ENCODE results near the gene TLCD3B.

Gene TLCD3B

GRCh38 chr16:30004811-30005242 is 26.2 kb downstream of the TLCD3B start:
- DNase-seq (ENCODE audit: low read depth) = no peak

DNA sequence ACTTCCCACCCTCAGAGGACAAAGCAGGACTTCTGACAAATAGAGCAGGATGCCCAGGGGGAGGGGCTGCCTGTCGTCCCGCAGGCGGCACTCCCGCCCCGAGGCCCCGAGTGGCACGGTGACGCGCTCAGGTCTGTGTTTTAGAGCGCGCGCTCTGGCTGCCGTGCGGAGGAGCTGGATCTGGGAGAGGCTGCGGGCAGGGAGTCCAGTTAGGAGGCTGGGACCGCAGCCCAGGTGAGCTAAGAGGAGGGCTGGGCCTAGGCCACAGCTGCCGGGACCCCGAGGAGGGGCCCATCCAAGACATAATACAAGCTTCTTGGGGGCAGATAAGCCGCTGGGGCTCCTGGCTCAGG is 26.7 kb downstream of the TLCD3B start:
- DNase-seq (ENCODE audit: low read depth) = no peak

- no peak for DNase-seq (ENCODE audit: low read depth)
These were observed 27.2 kb downstream of the TLCD3B start for GRCh38 chr16:30003670-30004423.

GRCh38 chr16:30002614-30003346 is 28.3 kb downstream of the TLCD3B start:
- no peak for DNase-seq (ENCODE audit: low read depth)

DNA sequence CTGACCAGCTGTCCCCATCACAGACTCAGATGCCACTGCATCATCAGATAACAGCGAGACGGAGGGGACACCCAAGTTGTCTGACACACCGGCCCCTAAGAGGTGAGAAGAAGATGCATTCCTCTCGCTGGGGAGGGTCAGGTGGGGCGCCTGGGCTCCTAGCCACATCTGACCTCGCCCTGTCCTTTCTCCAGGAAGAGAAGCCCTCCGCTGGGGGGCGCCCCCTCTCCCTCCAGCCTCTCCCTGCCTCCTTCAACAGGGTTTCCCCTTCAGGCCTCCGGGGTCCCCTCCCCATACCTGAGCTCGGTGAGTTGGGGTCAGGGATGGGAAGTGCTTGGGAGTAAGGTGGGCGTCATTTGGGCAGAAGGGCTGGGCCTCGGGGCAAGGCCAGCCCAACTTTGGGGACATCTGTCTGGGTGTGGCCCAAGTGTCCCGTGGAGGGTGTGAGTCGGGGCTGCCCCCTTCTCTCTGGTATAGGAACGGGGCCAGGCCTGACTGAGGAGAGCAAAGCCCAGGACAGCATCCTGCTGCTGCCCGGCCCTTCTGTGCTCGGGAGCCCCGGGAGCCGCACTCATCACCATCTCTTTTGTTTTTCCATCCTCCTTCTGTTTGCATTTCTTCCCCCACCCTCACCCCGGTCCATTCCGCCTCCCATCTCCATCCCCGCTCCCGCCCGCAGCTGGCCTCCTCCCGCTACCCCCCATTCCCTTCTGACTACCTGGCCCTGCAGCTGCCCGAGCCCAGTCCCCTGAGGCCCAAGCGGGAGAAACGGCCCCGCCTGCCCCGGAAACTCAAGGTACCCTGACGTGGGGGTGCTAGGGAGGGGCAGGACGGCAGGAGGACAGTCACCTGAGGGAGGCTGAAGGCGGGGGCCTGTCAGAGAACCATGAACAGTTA is 30.1 kb downstream of the TLCD3B start:
- no peak for DNase-seq (ENCODE audit: low read depth)

GRCh38 chr16:29999605-30000004 is 31.5 kb downstream of the TLCD3B start:
- DNase-seq (ENCODE audit: low read depth) = no peak

DNA sequence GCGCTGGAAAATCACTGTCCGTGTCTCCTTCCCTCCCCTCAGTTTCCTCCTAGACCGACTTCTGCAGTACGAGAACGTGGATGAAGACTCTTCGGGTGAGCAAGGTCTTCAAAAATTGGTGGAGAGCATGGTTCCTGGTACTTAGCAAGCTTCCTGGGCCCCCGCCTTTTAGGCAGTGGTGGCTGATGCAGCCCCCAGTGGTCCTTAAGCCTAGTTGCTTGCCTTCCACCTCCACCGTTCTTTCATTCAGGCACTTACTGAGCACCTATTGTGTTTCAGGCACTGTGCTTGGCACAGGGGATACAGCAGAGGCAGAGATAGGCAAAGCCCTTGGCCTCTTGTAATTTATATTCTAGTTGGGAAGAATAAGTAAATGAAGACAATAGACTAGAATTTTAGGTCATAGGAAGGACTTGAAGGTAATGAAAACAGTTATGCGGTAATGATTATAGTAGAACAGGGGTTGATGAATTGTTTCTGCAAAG is 34.3 kb downstream of the TLCD3B start:
- DNase-seq (ENCODE audit: low read depth) = no peak

DNA sequence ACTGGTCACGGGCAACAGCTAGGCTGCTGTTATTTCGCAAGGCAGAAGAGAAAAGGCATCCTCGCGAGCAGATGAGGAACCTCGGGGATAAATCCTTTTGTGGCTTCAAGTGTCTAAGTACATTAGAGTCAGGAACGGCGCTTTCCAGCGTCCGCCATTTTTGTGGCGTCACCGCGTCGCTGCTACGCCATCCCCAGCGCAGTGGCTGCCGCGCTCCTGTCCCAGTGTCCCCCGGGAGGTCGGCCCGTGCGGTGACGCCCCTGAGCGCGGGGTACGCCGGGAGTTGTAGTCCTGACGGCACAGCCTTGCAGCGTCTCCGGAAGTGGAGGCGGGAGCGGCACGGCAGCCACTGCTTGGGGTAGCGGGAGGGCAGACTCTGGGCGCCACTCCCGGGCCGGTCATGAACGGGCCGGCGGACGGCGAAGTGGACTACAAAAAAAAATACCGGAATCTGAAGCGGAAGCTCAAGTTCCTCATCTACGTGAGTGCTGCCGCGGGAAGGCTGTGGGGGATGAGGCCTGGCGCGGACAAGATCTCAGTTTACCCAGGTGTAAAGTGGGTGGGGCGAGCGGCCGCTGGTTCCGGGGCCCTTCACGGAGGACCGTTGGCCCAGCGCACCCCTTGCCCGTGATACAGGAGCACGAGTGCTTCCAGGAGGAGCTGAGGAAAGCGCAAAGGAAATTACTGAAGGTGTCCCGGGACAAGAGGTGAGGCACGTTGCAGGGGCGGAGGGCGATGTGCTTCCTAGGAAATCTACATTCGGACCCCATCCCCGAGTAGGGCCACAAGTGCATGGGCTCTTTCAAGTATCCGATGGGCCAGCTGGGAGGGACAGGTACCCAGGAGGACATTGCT is 34.9 kb downstream of the TLCD3B start, which contains the start of gene INO80E:
Gene INO80E (plus strand): TSS at position 331 of the 855 bp plus-strand sequence. CDS start 70 bp downstream, at position 401.
- peak; percentile 82 for DNase-seq (ENCODE audit: low read depth)

DNA sequence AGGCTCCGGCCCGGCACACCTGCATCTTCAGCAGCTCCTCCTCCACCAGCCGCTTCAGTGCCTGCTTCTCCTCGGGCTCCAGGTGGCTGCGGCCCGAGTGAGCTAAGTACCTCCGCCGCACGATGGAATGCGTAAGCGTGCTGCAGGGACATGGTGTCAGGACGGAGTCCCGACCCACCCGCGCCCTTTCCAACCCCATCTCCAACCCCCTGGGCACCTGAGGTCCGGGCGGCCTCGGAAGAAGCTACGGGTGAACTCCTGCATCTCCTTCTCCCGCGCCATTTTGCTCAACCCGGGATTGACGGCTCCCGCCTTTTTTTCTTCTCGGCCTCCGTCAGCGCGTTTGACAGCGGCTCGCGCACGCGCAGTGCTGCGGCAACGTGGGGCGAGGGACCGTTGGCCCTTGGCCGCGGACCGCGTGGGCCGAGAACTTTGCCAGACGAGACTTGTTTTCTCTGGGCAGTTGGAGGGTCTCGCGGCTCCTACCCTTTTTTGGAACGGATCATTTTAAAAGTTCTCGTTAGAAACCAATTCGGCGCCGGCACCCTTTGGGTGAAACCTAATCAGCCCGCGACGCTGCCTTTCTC is 35.7 kb downstream of the TLCD3B start, which contains the start of gene HIRIP3:
Gene HIRIP3 (minus strand): TSS at position 294 of the 587 bp plus-strand sequence. CDS start 12 bp downstream, at position 282.
- peak; percentile 67 for DNase-seq (ENCODE audit: low read depth)

DNA sequence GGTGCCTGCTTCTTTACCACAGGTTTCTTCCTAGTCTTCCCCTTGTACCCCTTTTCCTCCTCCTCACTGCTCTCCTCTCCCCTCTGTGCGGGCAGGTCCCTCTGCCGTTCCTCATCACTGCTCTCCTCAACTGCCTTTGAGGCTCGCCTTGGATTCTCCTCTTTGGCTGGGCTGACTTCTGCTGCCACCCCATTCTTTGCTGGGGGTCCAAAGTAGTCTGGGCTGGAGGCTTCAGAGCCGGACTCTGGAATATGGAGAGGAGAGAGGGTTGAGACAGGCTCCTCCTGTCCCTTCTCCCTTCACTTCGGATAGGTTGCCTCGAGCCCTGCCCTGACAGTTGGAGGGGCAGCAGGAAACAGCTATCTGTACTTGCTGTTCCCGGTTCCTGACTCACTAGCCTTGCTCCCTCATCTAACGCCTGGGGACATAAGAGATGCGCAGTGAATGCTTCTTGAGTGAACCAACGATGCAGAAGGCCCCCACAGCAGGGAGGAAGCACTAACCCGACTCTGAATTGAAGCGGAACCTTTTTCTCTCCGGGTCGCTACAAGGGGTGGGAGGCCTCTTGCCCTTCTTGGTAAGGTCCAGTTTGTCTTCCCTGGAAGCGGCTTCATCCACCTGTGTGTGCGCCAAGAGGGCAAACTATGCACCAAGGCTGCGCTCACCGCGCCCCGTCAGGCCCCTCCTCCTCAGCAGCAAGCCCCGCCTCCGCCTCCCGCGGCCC is 36.3 kb downstream of the TLCD3B start:
- peak; percentile 14 for DNase-seq (ENCODE audit: low read depth)

DNA sequence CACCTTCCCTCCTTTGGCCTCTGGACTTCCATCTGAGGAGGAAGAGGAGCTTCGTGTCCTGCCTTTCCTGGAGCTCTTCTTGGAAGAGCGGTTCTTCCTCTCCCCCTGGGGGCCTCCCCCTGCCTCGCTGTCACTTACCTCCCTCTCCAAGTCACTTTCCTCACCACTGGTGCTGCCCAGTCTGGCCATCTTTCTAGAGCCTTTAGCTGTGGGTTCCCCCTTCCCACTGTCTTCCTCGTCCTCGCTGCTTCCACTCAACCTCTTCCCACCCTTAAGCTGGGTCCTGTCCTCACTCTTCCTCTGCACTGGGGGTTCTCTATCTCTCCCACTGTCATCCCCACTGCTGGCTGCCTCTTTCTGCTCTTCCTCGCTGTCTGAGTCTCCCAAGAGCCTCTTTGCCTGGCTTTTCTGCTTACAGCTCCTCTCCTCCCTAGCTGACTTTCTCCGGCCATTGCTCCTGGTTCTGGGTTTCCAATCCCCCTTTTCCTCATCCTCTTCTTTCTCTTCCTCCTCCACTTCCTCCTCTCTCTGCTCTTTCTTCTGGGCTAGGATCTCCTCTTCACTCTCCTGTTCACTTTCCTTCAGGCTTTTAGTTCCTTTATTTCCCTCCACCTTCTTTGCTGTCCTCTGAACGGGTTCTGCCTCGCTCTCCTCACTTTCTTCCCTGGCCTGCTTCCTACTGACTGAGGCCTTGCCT is 37.0 kb downstream of the TLCD3B start:
- no peak for DNase-seq (ENCODE audit: low read depth)

DNA sequence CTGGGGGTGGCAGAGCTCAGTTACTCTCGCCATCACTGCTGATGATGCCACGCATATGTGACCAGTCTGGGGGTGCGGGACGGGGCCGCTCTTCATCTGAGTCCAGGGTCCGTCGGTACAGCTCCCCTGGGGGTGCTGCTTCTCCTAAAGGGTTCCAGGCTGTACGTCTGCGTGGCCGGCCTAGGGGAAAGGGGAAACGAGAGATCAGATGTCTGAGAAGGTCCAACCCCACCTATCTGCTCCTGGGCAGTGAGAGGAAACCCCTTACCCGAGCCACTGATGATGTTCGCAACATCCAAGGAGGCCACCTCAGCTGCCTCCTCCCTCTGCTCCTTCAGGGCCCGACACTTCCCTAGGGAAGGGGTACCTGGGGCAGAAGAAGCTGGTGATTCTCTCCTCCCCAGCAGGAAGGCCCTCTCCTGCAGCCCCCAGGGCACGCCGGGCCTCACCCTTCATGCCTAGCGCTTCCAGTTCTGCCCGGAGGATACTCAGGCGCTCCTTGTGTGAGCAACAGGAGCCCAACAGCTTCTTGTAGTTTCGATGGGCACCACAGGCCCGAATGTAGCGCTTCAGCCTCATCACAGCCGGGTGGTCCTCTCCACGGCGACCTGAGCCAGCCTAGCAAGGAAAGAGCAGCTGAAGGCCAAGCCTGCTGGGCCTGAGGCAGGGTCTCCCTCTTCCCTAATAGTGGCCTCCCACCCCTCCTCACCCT is 37.7 kb downstream of the TLCD3B start:
- no peak for DNase-seq (ENCODE audit: low read depth)

- DNase-seq (ENCODE audit: low read depth) = peak; percentile 23
These were observed 38.6 kb downstream of the TLCD3B start for GRCh38 chr16:29992344-29992967.

GRCh38 chr16:29991571-29991904 is 39.5 kb downstream of the TLCD3B start:
- no peak for DNase-seq (ENCODE audit: low read depth)

GRCh38 chr16:29990883-29991570 is 40.0 kb downstream of the TLCD3B start:
- DNase-seq (ENCODE audit: low read depth) = no peak

DNA sequence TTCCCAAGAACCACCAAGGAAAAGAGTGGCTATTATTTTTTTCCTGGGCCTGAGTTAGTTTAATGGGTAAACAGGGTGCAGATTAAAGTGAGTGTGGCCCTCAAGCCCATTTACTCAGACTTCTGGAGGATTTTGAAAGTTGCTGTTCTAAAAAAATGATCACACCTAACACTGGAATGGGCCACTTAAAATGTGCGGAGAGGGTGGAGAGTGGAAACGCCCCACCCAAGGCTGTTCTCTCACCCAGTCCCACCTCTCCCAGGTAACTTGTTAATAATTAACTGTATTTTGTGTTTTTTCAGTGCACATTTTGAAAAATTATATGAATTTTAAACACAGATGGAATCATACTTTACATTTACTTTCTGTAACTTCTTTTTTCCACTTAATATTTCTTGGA is 41.0 kb downstream of the TLCD3B start:
- DNase-seq (ENCODE audit: low read depth) = no peak

- DNase-seq (ENCODE audit: low read depth) = no peak
These were observed 41.8 kb downstream of the TLCD3B start for GRCh38 chr16:29989111-29989858.
